Progenitor cell of endocrine pancreas (in vitro differentiated cells): ENCODE measurements around the gene ZNF763. TPM values are rescaled to one million over a fixed set of nuclear protein-coding genes. Genes with fewer than 3 reads are reported as not detected.
"Not testable (repeated sequence)": the region's sequence is repeated elsewhere in the genome, so short reads cannot be mapped to it uniquely, and the experiment has no call there.

Experiments
- DNase-seq: peaks from one replicate; pipeline ENCODE4 v3.0.0; 2021; ENCODE audit warnings: low spot score; ENCODE audit not compliant: unreplicated experiment
- H3K27ac Mint-ChIP-seq: 2 replicates; pipeline ENCODE4 v1.8.0; 2021; ENCODE audit warnings: mild to moderate bottlenecking, moderate library complexity, mixed read lengths
- H3K27me3 Mint-ChIP-seq: 2 replicates; pipeline ENCODE4 v1.8.0; 2021; ENCODE audit warnings: mixed read lengths
- H3K36me3 Mint-ChIP-seq: 2 replicates; pipeline ENCODE4 v1.8.0; 2022; ENCODE audit warnings: mixed read lengths; ENCODE audit not compliant: insufficient read depth
- H3K4me1 Mint-ChIP-seq: 2 replicates; pipeline ENCODE4 v1.8.0; 2021; ENCODE audit warnings: low read depth, mixed read lengths
- H3K4me3 Mint-ChIP-seq: 2 replicates; pipeline ENCODE4 v1.8.0; 2021; ENCODE audit warnings: low read depth, mild to moderate bottlenecking, moderate library complexity, mixed read lengths
- H3K9me3 Mint-ChIP-seq: 2 replicates; pipeline ENCODE4 v1.8.0; 2021; ENCODE audit warnings: low read depth, mixed read lengths
- CTCF ChIP-seq: fragments of 200-600 bp; sonication (generic); IDR thresholded peaks from one replicate; pipeline ENCODE4 v1.5.0; 2021; ENCODE audit warnings: antibody characterized with exemption, mild to moderate bottlenecking; ENCODE audit not compliant: unreplicated experiment
- total RNA-seq: library from RNA; stranded (reverse); gene quantifications from 2 replicates; pipeline ENCODE4 v1.2.1, GENCODE V29; 2021

Gene ZNF763
- total RNA-seq, 1 donor from 2014 or later = 8.9 TPM

- Mint-ChIP-seq H3K4me3 (peak overlapping the region; percentile 99), H3K4me1 (peaks cover 7% of the 10 kb centered on the region), H3K9me3 (peaks cover 18% of the 10 kb centered on the region)
These were observed 24.2 kb downstream of the ZNF763 start for GRCh38 chr19:11989112-11989456.

GRCh38 chr19:11991921-11992320 lies 27.1 kb downstream of the ZNF763 start:
- peaks cover 32% of the 10 kb centered on the region for H3K36me3 Mint-ChIP-seq
- H3K27ac Mint-ChIP-seq, H3K4me1 Mint-ChIP-seq, DNase-seq, H3K4me3 Mint-ChIP-seq, H3K27me3 Mint-ChIP-seq: not testable (repeated sequence)
- peaks cover 20% of the 10 kb centered on the region for H3K9me3 Mint-ChIP-seq

More at GRCh38 chr19:11989112-11989456, 24.2 kb downstream of the ZNF763 start:
- no peak for TF ChIP-seq CTCF
- DNase-seq = no peak
- Mint-ChIP-seq H3K27me3 (no peaks in the 10 kb centered on the region), H3K36me3 (peaks cover 17% of the 10 kb centered on the region), H3K27ac (no peak overlapping the region)

GRCh38 chr19:11995174-11995573 lies 30.3 kb downstream of the ZNF763 start:
- no peaks in the 10 kb centered on the region for H3K4me1 Mint-ChIP-seq
- no peak overlapping the region for H3K27ac Mint-ChIP-seq
- no peaks in the 10 kb centered on the region for H3K27me3 Mint-ChIP-seq
- no peak overlapping the region for H3K4me3 Mint-ChIP-seq
- no peak for TF ChIP-seq CTCF
- peaks cover 29% of the 10 kb centered on the region for H3K9me3 Mint-ChIP-seq
- peaks cover 56% of the 10 kb centered on the region for H3K36me3 Mint-ChIP-seq
- no peak for DNase-seq

- no peak for DNase-seq
- no peak for TF ChIP-seq CTCF
- Mint-ChIP-seq H3K9me3 (peaks cover 19% of the 10 kb centered on the region), H3K36me3 (peaks cover 65% of the 10 kb centered on the region), H3K4me3 (no peak overlapping the region), H3K27me3 (no peaks in the 10 kb centered on the region), H3K4me1 (no peaks in the 10 kb centered on the region), H3K27ac (no peak overlapping the region)
These were observed 35.5 kb downstream of the ZNF763 start for GRCh38 chr19:12000152-12000981.

GRCh38 chr19:12015015-12015752 lies 50.3 kb downstream of the ZNF763 start:
- H3K36me3 Mint-ChIP-seq = peaks cover 75% of the 10 kb centered on the region
- no peak for TF ChIP-seq CTCF
- peak overlapping the region; percentile 71 for H3K27ac Mint-ChIP-seq
- no peaks in the 10 kb centered on the region for H3K27me3 Mint-ChIP-seq
- no peak for DNase-seq
- no peaks in the 10 kb centered on the region for H3K4me1 Mint-ChIP-seq
- H3K9me3 Mint-ChIP-seq = peaks cover 48% of the 10 kb centered on the region
- no peak overlapping the region for H3K4me3 Mint-ChIP-seq
